ENCODE data around the gene PHLDB1.

GRCh38 chr11:118633979-118634378 is 26.6 kb downstream of the PHLDB1 start:
- no peak for TF ChIP-seq EZH2 (IDR thresholded peaks at IDR 0.05)
- no peak for TF ChIP-seq POLR2AphosphoS5 (IDR thresholded peaks at IDR 0.05; ENCODE audit: borderline replicate concordance, low read depth, low read length)
